Panc1 (cell line): Measurements from ENCODE around the gene C15orf39. TPM values are rescaled to one million over a fixed set of nuclear protein-coding genes. Genes with fewer than 3 reads are reported as not detected.
A peak's percentile ranks its signal among the peaks of the same experiment; 100 is the strongest.

Experiments used
- ATAC-seq: fragments of 200-7000 bp; cut with Tn5 transposase; 2 replicates; pipeline ENCODE4 v1.9.1; 2020; ENCODE audit warnings: mild to moderate bottlenecking, moderate library complexity
- Bru-seq: library from RNA; stranded (reverse); fragments of 400-500 nt; gene quantifications from one replicate; lab custom pipeline; 2021; lab: Mats Ljungman, UMichigan
- BruChase-seq, 2 experiments: library from RNA; stranded (reverse); fragments of 400-500 nt; gene quantifications; one replicate each; lab custom pipeline; 2021; lab: Mats Ljungman, UMichigan
- BruUV-seq: library from RNA; stranded (reverse); fragments of 400-500 nt; replicated peaks from 2 replicates; lab custom pipeline; 2021; lab: Mats Ljungman, UMichigan
- CTCF ChIA-PET: fragments of 300-600 bp; sonication (Branson Sonifier 250); formaldehyde crosslinking; loops from one replicate; lab custom pipeline; 2022; ENCODE audit warnings: antibody characterized with exemption; lab: Charles Lee
- POLR2A ChIA-PET: fragments of 300-600 bp; sonication (Branson Sonifier 250); formaldehyde crosslinking; loops from one replicate; lab custom pipeline; 2022; ENCODE audit warnings: antibody characterized with exemption; lab: Charles Lee
- DNase-seq: peaks from one replicate; pipeline ENCODE4 v3.0.0-alpha.2; 2010; ENCODE audit warnings: low read depth, low spot score
- H3K27ac ChIP-seq: 2 replicates; pipeline ENCODE4 v1.5.1; 2011; ENCODE audit warnings: mild to moderate bottlenecking, low read length, inconsistent platforms
- H3K27me3 ChIP-seq: fragments of 200-500 bp; sonication (Bioruptor generic); 2 replicates; pipeline ENCODE4 v1.6.0; 2014; ENCODE audit warnings: low read length, inconsistent platforms; ENCODE audit not compliant: control insufficient read depth, insufficient read depth
- H3K36me3 ChIP-seq: fragments of 200-500 bp; sonication (Bioruptor generic); 2 replicates; pipeline ENCODE4 v1.5.1; 2014; ENCODE audit warnings: inconsistent platforms, mild to moderate bottlenecking, low read length, moderate library complexity; ENCODE audit not compliant: control insufficient read depth, insufficient read depth
- H3K4me1 ChIP-seq: 2 replicates; pipeline ENCODE4 v1.5.1; 2011; ENCODE audit warnings: inconsistent platforms, mild to moderate bottlenecking, low read length, moderate library complexity; ENCODE audit not compliant: control insufficient read depth, insufficient read depth
- H3K4me3 ChIP-seq, 2 experiments: 2 replicates each; pipeline ENCODE4 v1.5.1; 2011 to 2012; ENCODE audit warnings: low read depth in 2 of 2, low read length in 2 of 2, mild to moderate bottlenecking in 2 of 2, inconsistent platforms in 1 of 2, moderate library complexity in 1 of 2
- H3K9me3 ChIP-seq: fragments of 200-500 bp; sonication (Bioruptor generic); 2 replicates; pipeline ENCODE4 v1.5.1; 2014; ENCODE audit warnings: low read depth, mild to moderate bottlenecking, inconsistent platforms, low read length, moderate library complexity; ENCODE audit not compliant: control insufficient read depth, insufficient read depth
- POLR2AphosphoS5 ChIP-seq: IDR thresholded peaks from 2 replicates; pipeline ENCODE4 v1.6.1; 2012; ENCODE audit warnings: mild to moderate bottlenecking, low read depth, low read length, moderate library complexity
- SIN3A ChIP-seq: IDR thresholded peaks from 2 replicates; pipeline ENCODE4 v1.6.1; 2012; ENCODE audit warnings: low read depth, mild to moderate bottlenecking, low read length, moderate library complexity, borderline replicate concordance; ENCODE audit not compliant: insufficient read depth
- TCF7L2 ChIP-seq: IDR thresholded peaks from 2 replicates; pipeline ENCODE4 v1.6.1; 2011; ENCODE audit warnings: mild to moderate bottlenecking, low read depth, low read length, inconsistent platforms
- in situ Hi-C: cut with HindIII; loops from 2 replicates; pipeline ENCODE4 v1.10.0; 2016; ENCODE audit warnings: low sequenced_read_pairs, low pct_unique_long_range_greater_than_20kb
- intact Hi-C: fragments of 100-400 bp; cut with micrococcal nuclease; formaldehyde crosslinking; loops from one replicate; pipeline ENCODE4 v1.10.0; 2022; ENCODE audit not compliant: unreplicated experiment
- long read RNA-seq: library from polyadenylated mRNA; unstranded; transcript quantifications from one replicate; pipeline ENCODE4 v2.0.0, GENCODE V29; 2021; ENCODE audit not compliant: unreplicated experiment
- polyA plus RNA-seq: library from polyadenylated mRNA; unstranded; fragments of >200 nt; gene quantifications from one replicate; pipeline ENCODE4 v1.2.1, GENCODE V29; 2012; ENCODE audit warnings: missing spikeins; ENCODE audit not compliant: insufficient read length
- total RNA-seq: library from RNA; stranded (reverse); gene quantifications from one replicate; pipeline ENCODE4 v1.2.1, GENCODE V29; 2021; ENCODE audit not compliant: unreplicated experiment
- TF ChIP-seq, protein P1 (sequence below): fragments of 450-650 bp; IDR thresholded peaks from 2 replicates; pipeline ENCODE4 v1.5.1; 2017; ENCODE audit warnings: mild to moderate bottlenecking
- TF ChIP-seq, protein P2 (sequence below), 2 experiments: IDR thresholded peaks; 2 replicates each; pipeline ENCODE4 v1.6.1; 2011 to 2012; ENCODE audit warnings: low read depth in 2 of 2, control low read depth in 1 of 2, low read length in 1 of 2, mild to moderate bottlenecking in 1 of 2, moderate library complexity in 1 of 2; ENCODE audit not compliant: insufficient read depth in 1 of 2

C15orf39 gene
- total RNA-seq = 17.6 TPM
- polyA plus RNA-seq = 11.7 TPM
- percentile 55 among the genes with signal in this experiment for Bru-seq, nascent RNA
- percentile 59 among the genes with signal in this experiment for BruChase-seq, experiment 1, labeled RNA remaining after a 2-hour chase
- BruChase-seq, experiment 2, labeled RNA remaining after a 6-hour chase = percentile 45 among the genes with signal in this experiment
- long read RNA-seq, full-length matches to known transcripts = 6 of 14 reads
- long read RNA-seq, partial matches to known transcripts = 6 of 14 reads
- long read RNA-seq, other reads (novel, unspliced or antisense) = 2 of 14 reads

GRCh38 chr15:75201616-75202250, at the start of gene C15orf39:
Gene C15orf39 (plus strand): TSS chr15:75201882. CDS start chr15:75206049, 4,167 bp downstream.
- no peaks in the 10 kb centered on the region; the same call in 1 of the 2 replicates for H3K36me3 ChIP-seq
- H3K27me3 ChIP-seq = no peaks in the 10 kb centered on the region
- intact Hi-C loops = loop anchor here (5.0 kb wide), 1 partner anchor 244 kb away; the partner anchor contains the start of gene RPP25
- H3K4me3 ChIP-seq = peak within 1 kb of the TSS; percentile 80 to 91
- DNase-seq (no peak), ATAC-seq (peak; percentile 84)
- in situ Hi-C loops = no loop called here
- BruUV-seq = no TSS peak
- ChIA-PET POLR2A (interaction anchor here (0.6 kb wide), 1 partner anchor 158 kb away, joined by 6 read pairs; no protein-coding TSS in a partner anchor), CTCF (interaction anchor here (0.6 to 1.3 kb wide), 8 partner anchors 20 to 1279 kb away, joined by 3 to 8 read pairs (median 4); no protein-coding TSS in a partner anchor)
- H3K9me3 ChIP-seq = no peaks in the 10 kb centered on the region
- H3K27ac ChIP-seq = peak within 1 kb of the TSS; percentile 86
- peaks cover 43% of the 10 kb centered on the region for H3K4me1 ChIP-seq
- TF ChIP-seq TCF7L2 (0 out of 2 replicates have a peak, but pooled peaks have one; percentile 21), SIN3A (peak; percentile 77; the same call in 1 of the 2 replicates), POLR2AphosphoS5 (peak; percentile 94)
- TF ChIP-seq, protein P1, sequence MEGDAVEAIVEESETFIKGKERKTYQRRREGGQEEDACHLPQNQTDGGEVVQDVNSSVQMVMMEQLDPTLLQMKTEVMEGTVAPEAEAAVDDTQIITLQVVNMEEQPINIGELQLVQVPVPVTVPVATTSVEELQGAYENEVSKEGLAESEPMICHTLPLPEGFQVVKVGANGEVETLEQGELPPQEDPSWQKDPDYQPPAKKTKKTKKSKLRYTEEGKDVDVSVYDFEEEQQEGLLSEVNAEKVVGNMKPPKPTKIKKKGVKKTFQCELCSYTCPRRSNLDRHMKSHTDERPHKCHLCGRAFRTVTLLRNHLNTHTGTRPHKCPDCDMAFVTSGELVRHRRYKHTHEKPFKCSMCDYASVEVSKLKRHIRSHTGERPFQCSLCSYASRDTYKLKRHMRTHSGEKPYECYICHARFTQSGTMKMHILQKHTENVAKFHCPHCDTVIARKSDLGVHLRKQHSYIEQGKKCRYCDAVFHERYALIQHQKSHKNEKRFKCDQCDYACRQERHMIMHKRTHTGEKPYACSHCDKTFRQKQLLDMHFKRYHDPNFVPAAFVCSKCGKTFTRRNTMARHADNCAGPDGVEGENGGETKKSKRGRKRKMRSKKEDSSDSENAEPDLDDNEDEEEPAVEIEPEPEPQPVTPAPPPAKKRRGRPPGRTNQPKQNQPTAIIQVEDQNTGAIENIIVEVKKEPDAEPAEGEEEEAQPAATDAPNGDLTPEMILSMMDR = peak; percentile 99
- TF ChIP-seq, protein P2, sequence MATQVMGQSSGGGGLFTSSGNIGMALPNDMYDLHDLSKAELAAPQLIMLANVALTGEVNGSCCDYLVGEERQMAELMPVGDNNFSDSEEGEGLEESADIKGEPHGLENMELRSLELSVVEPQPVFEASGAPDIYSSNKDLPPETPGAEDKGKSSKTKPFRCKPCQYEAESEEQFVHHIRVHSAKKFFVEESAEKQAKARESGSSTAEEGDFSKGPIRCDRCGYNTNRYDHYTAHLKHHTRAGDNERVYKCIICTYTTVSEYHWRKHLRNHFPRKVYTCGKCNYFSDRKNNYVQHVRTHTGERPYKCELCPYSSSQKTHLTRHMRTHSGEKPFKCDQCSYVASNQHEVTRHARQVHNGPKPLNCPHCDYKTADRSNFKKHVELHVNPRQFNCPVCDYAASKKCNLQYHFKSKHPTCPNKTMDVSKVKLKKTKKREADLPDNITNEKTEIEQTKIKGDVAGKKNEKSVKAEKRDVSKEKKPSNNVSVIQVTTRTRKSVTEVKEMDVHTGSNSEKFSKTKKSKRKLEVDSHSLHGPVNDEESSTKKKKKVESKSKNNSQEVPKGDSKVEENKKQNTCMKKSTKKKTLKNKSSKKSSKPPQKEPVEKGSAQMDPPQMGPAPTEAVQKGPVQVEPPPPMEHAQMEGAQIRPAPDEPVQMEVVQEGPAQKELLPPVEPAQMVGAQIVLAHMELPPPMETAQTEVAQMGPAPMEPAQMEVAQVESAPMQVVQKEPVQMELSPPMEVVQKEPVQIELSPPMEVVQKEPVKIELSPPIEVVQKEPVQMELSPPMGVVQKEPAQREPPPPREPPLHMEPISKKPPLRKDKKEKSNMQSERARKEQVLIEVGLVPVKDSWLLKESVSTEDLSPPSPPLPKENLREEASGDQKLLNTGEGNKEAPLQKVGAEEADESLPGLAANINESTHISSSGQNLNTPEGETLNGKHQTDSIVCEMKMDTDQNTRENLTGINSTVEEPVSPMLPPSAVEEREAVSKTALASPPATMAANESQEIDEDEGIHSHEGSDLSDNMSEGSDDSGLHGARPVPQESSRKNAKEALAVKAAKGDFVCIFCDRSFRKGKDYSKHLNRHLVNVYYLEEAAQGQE (IDR thresholded peaks at IDR 0.05; ENCODE audit: insufficient read depth in 1 of 2, low read depth in 2 of 2, low read length in 1 of 2) = no peak

- Histone ChIP-seq H3K27ac (no peak overlapping the region), H3K4me3 (no peak overlapping the region), H3K9me3 (no peaks in the 10 kb centered on the region), H3K36me3 (no peaks in the 10 kb centered on the region), H3K4me1 (no peaks in the 10 kb centered on the region), H3K27me3 (no peaks in the 10 kb centered on the region)
- POLR2A ChIA-PET = no interaction called here
- no TSS peak for BruUV-seq
- intact Hi-C loops = no loop called here
- DNase-seq (no peak), ATAC-seq (no peak)
- in situ Hi-C loops = no loop called here
- CTCF ChIA-PET = no interaction called here
- TF ChIP-seq SIN3A (no peak), POLR2AphosphoS5 (no peak), TCF7L2 (no peak)
- TF ChIP-seq, protein P2 (IDR thresholded peaks at IDR 0.05; ENCODE audit: insufficient read depth in 1 of 2, low read depth in 2 of 2, low read length in 1 of 2) = no peak
- TF ChIP-seq, protein P1 = no peak
Measured at GRCh38 chr15:75152382-75153079, 49.2 kb upstream of the C15orf39 start.
